Measurements from ENCODE around the gene GRB14.
"Not testable (repeated sequence)": the region's sequence is repeated elsewhere in the genome, so short reads cannot be mapped to it uniquely, and the experiment has no call there.

GRB14 gene

GRCh38 chr2:164495491-164496223, 125.6 kb downstream of the GRB14 start:
- DNase-seq (ENCODE audit: low spot score), result no peak

GRCh38 chr2:164485541-164485940, 135.7 kb downstream of the GRB14 start:
- DNase-seq (ENCODE audit: low spot score), result no peak

- DNase-seq (ENCODE audit: low spot score), result no peak
Measured at GRCh38 chr2:164479460-164479859, 141.8 kb downstream of the GRB14 start.

- no peak for DNase-seq (ENCODE audit: low spot score)
Measured at GRCh38 chr2:164478205-164478604, 143.1 kb downstream of the GRB14 start.

GRCh38 chr2:164474873-164475272, 146.4 kb downstream of the GRB14 start:
- no peak for DNase-seq (ENCODE audit: low spot score)

GRCh38 chr2:164473021-164473420, 148.3 kb downstream of the GRB14 start:
- no peak for DNase-seq (ENCODE audit: low spot score)

- not testable (repeated sequence) for DNase-seq (ENCODE audit: low spot score)
Measured at GRCh38 chr2:164465047-164465446, 156.2 kb downstream of the GRB14 start.

GRCh38 chr2:164464376-164464775, 156.9 kb downstream of the GRB14 start:
- DNase-seq (ENCODE audit: low spot score), result no peak

GRCh38 chr2:164458792-164459191, 162.5 kb downstream of the GRB14 start:
- DNase-seq (ENCODE audit: low spot score), result no peak

GRCh38 chr2:164457271-164457670, 164.0 kb downstream of the GRB14 start:
- DNase-seq (ENCODE audit: low spot score), result no peak

- no peak for DNase-seq (ENCODE audit: low spot score)
Measured at GRCh38 chr2:164456619-164457018, 164.7 kb downstream of the GRB14 start.

- no peak for DNase-seq (ENCODE audit: low spot score)
Measured at GRCh38 chr2:164453656-164454305, 167.5 kb downstream of the GRB14 start.

- no peak for DNase-seq (ENCODE audit: low spot score)
Measured at GRCh38 chr2:164450278-164450677, 171.0 kb downstream of the GRB14 start.

GRCh38 chr2:164449706-164450105, 171.6 kb downstream of the GRB14 start:
- no peak for DNase-seq (ENCODE audit: low spot score)

- no peak for DNase-seq (ENCODE audit: low spot score)
Measured at GRCh38 chr2:164447660-164448059, 173.6 kb downstream of the GRB14 start.

All from germinal center (tissue), 1 donor.